ENCODE measurements around the gene FSD1L. TPM values are rescaled to one million over a fixed set of nuclear protein-coding genes. Genes with fewer than 3 reads are reported as not detected.
"Not testable (repeated sequence)": the region's sequence is repeated elsewhere in the genome, so short reads cannot be mapped to it uniquely, and the experiment has no call there.

The FSD1L gene
- total RNA-seq, 1 donor from 2014 or later: 1.7 TPM

GRCh38 chr9:105484226-105484625, 36.4 kb downstream of the FSD1L start:
- no peak for DNase-seq (ENCODE audit: low read depth in 2 of 2)

DNA sequence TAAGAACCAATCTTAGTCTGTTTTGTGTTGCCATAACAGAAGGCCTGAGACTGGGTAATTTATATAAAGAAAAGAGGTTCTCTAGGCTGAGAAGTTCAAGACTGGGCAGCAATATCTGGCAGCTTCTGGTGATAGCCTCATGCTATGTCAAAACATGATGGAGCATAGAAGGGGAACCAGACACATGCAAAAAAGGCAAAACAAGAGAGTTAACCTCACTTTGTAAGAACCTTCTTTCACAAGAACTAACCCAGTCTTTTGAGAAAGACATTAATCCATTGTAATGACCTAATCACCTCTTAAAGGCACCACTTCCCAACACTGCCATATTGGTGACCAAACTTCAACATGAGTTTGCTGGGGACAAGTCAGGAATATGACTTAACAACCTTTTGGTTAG, 37.3 kb downstream of the FSD1L start:
- no peak for DNase-seq (ENCODE audit: low read depth in 2 of 2)

GRCh38 chr9:105496826-105497225, 49.0 kb downstream of the FSD1L start:
- DNase-seq (ENCODE audit: low read depth in 2 of 2): no peak

- no peak for DNase-seq (ENCODE audit: low read depth in 2 of 2)
Observed at GRCh38 chr9:105497704-105498103, 49.9 kb downstream of the FSD1L start.

GRCh38 chr9:105500108-105500766, 52.4 kb downstream of the FSD1L start:
- DNase-seq (ENCODE audit: low read depth in 2 of 2): no peak

DNA sequence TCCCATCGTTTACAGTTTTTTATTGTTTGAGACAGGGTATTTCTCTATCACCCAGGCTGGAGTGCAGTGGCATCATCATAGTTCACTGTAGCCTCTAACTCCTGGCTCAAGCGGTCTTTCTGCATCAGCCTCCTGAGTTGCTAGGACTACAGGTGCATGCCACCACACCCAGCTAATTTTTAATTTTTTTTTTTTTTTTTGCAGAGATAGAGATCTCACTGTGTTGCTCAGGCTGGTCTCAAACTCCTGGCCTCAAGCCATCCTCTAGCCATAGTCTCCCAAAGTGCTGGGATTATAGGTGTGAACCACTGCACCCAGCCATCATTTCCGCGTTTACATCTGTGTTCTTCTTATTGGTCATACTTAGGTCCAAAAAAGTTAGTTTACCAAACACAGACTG, 53.6 kb downstream of the FSD1L start:
- DNase-seq (ENCODE audit: low read depth in 2 of 2): no peak

GRCh38 chr9:105502276-105502675, 54.4 kb downstream of the FSD1L start:
- no peak for DNase-seq (ENCODE audit: low read depth in 2 of 2)

DNA sequence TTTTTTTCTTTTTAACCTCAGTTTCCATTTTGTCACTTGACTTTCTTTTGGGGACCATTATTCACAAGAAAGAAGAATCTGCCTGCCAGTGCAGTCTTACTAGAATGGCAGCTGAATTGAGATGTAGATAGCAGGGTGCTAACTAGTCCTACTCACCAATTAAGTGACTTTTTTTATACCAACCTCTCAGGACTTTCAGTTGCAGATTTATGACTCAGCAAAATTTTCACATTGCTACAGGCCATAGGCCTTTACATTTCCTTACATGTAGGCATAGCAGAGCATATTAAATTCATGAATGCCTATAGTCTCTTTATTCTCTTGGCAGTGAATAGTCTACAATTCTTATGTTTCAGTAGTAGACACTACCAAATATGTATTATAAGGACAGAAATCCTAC, 56.0 kb downstream of the FSD1L start:
- DNase-seq (ENCODE audit: low read depth in 2 of 2): no peak

DNA sequence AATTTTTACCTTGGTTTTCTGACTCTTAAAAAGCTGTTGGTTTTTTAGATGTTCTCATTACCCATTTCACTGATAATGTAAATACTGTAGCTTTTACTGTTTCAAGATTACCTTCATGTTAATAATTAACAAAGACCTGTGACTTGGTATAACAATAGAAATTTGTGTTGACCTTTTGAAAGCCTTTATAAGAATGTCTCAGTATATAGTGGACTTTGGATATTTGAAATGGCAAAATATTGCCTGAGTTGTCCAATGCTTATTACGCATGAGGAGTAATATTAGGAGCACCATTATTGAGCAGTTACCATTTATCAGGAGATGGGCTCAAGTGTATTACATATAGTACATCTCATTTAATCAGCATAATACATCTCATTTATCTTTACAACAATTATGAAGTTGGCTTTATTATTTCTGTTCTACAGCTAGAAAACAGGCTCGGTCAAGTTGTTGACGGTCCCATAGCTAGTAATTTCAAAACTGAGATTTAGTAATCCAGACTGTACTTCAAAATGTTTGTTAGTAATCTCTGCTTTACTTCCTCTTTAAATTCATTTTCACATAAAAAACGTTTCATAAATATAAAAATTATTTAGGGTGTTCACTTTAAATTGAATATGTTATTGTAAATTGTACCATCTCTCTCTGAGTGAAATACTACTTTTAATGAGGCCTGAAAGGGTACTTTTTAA, 59.4 kb downstream of the FSD1L start:
- no peak for DNase-seq (ENCODE audit: low read depth in 2 of 2)

DNA sequence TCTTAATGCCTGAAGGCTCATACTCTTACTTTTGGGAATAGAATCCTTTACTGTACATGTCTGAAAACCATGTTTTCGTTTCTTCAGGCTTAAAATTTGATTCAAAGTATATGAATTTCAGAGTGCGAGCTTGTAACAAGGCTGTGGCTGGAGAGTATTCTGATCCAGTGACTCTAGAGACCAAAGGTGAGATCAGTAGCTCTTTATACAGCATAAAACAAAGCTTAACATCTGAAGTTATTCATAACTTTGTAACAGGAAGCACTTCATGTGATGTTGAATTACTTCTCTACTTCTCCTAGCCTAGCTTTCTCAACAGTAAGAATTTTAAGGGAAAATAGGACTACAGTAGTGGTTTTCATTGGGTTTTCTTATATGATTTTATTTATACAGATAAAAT, 60.7 kb downstream of the FSD1L start:
- DNase-seq (ENCODE audit: low read depth in 2 of 2): no peak

GRCh38 chr9:105510024-105510423, 62.2 kb downstream of the FSD1L start:
- DNase-seq (ENCODE audit: low read depth in 2 of 2): no peak

DNA sequence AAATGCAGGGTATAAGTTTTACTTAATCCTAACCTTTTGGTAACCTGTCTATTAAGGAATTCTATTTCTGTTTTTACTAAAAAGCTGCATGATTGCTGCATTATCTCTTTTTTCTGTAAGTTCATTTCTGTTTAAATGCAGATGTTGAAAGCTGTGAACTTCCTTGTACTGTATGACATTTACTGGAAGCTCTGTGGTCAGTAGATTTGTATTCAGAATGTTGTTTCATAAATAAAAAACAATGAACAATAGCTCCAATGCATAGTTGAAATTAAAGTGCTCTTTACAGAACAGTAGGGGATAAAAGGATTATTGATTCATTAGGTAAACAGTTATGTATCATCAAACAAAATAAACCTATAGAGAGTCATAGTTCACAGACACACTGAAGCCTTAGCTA, 63.6 kb downstream of the FSD1L start:
- DNase-seq (ENCODE audit: low read depth in 2 of 2): no peak

GRCh38 chr9:105515811-105516413, 68.1 kb downstream of the FSD1L start:
- no peak for DNase-seq (ENCODE audit: low read depth in 2 of 2)

- DNase-seq (ENCODE audit: low read depth in 2 of 2): peak in 1 of 2 donors; percentile 1
Observed at GRCh38 chr9:105519710-105520369, 72.0 kb downstream of the FSD1L start.

- not testable (repeated sequence) for DNase-seq (ENCODE audit: low read depth in 2 of 2)
Observed at GRCh38 chr9:105520992-105521391, 73.2 kb downstream of the FSD1L start.

GRCh38 chr9:105522618-105523385, 75.0 kb downstream of the FSD1L start:
- DNase-seq (ENCODE audit: low read depth in 2 of 2): not testable (repeated sequence)

DNA sequence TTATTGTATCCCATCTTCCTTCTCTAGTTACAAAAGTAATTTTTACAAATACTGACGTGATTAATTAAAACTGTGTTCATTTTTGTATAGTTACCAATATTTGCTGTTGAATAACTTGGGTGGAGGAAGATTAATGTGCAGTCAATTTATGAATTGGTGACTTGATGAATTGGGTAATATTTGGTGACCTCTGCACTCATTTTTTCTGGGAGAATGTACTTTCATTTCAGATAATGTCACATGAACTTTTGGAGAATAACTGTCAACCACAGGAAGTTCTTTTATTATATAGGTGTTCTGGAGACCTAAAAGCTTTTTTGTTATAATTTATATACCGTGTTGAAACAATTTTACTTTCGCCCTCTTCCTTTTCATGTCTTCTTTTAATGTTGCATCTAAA, 83.7 kb downstream of the FSD1L start:
- no peak for DNase-seq (ENCODE audit: low read depth in 2 of 2)

- no peak for DNase-seq (ENCODE audit: low read depth in 2 of 2)
Observed at GRCh38 chr9:105535920-105536668, 88.3 kb downstream of the FSD1L start.

DNA sequence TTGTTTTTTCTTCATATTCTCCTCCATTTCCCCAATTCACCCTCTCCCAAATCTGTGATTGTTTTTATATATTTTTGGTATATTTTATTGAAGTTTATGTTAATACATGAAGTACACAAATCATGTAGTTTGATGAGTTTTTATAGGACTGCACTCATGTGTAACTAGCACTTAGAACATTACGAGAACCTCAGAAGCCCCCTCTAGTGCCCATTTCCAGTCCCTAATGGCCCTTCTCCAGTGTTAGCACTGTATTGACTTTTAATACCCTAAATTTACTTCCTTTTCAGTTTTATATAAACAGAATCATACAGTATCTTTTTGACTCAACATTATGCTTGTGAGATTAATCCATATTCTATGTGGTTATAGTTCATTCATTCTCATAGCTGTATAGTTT, 91.6 kb downstream of the FSD1L start:
- DNase-seq (ENCODE audit: low read depth in 2 of 2): peak in 1 of 2 donors; percentile 10

DNA sequence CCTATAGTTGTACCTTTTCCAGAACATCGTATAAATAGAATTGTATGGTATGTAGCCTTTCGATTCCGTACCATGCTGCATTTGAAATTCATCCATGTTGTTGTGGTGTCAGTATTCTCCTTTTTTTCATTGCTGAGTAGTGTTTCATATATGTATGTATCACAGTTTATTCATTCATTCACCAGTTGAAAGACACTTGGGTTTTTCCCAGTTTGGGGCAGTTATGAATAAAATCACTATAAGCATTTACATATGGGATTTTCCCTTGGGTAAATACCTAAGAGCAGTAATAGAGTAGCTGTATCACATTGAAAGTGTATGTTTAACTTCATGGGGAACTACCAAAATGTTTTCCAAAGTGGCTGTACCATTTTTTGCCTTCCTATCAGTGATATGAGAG, 94.0 kb downstream of the FSD1L start:
- DNase-seq (ENCODE audit: low read depth in 2 of 2): no peak

DNA sequence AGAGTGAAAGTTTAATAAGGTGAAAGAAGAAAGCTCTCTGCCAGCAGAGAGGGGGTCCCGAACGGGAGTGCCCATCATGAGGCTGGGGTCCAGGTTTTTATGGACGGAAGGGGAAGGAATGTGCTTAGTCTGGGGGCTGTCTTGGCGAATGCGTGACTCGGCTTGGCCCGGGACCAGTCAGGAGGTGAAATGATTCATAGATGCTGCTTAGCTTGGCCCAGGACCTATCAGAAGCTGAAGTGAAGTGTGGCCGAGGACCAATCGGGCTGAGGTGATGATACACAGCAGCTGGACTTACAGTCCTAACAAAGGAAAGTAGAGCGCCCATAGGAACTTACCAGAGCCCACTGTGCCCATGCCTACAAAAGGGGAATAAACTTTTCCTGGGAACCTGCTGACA, 106.2 kb downstream of the FSD1L start:
- DNase-seq (ENCODE audit: low read depth in 2 of 2): no peak

Measured in dermis microvascular lymphatic vessel endothelial cell (primary cell).